AG04449 (cell line): ENCODE results near the gene PDPN.

Experiments
- CTCF ChIA-PET: fragments of 350-600 bp; formaldehyde crosslinking; extraction: SDS; loops from one replicate; lab custom pipeline; 2021; ENCODE audit warnings: antibody characterized with exemption; lab: Yijun Ruan, JAX
- POLR2A ChIA-PET: fragments of 400-600, 350-600 bp; formaldehyde crosslinking; extraction: SDS; loops from one replicate; lab custom pipeline; 2020; ENCODE audit warnings: antibody characterized with exemption, inconsistent platforms; lab: Yijun Ruan, JAX
- DNase-seq: peaks from one replicate; pipeline ENCODE4 v3.0.0-alpha.2; 2010; ENCODE audit warnings: low read depth, low spot score
- H3K4me3 ChIP-seq: 2 replicates; pipeline ENCODE4 v1.5.1; 2011; ENCODE audit warnings: low read depth, mild to moderate bottlenecking, control low read depth, low read length
- CTCF ChIP-seq: IDR thresholded peaks from one replicate; pipeline ENCODE4 v1.5.1; 2011; ENCODE audit warnings: mild to moderate bottlenecking, moderate library complexity, low read length, control low read depth, inconsistent platforms; ENCODE audit not compliant: insufficient read depth; ENCODE audit errors: missing control alignments

PDPN gene

DNA sequence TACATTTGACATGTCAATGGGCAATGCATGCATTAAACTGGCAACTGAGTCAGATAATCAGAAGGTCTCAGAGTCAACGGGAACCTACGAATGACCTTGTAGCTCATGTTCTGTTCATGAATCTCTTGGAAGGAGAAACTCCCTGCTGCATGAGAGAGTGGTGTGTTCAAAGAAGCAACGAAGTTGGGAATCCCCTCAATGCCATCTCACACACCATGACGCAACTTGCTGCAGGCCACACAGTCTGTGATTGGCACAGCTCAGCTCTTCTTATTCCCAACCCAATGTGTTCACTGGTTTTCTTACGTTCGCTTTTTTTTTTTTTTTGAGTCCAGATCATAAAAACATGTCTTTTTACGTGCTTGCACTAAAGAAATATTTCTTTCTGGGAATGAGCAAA is 62.9 kb downstream of the PDPN start:
- ChIA-PET CTCF (no interaction called here), POLR2A (no interaction called here)
- H3K4me3 ChIP-seq = no peak overlapping the region
- no peak for TF ChIP-seq CTCF
- no peak for DNase-seq

DNA sequence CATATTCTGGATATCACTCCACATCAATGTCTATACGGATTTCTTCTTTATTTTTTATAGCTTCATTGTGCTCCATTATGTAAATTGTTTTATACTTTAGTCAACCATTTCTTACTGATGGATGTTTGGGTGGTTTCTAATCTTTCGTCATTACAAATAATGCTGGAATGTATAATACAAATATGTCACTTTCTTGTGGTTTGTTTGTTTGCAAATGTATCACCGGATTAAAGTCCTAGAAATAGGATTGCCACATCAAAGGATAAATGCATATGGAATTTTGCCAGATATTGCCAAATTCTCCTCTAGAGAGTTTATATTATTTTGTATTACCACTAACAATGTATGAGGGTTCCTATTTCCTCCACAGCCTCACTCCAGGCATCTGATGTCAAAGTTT is 67.6 kb downstream of the PDPN start:
- no peak for TF ChIP-seq CTCF
- ChIA-PET CTCF (no interaction called here), POLR2A (no interaction called here)
- H3K4me3 ChIP-seq = no peak overlapping the region
- no peak for DNase-seq

DNA sequence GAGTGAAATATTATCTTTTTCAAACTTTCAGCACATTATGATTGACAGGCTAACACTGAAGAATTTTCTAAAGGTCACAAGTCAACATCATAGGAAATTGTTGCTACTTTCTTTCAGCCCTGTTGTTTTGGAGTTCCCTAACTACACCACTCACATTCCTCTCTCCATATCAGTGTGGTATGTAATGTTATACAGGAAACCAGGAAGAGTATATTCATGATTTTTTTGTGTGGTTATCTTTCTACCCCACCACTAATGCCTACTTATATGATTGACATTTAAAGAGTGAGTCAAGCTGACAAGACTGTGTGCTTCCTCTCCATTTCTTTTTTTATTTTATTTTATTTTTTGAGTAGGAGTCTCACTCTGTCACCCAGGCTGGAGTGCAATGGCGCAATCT is 68.6 kb downstream of the PDPN start:
- TF ChIP-seq CTCF = no peak
- H3K4me3 ChIP-seq = no peak overlapping the region
- no peak for DNase-seq
- POLR2A ChIA-PET = no interaction called here
- CTCF ChIA-PET = no interaction called here

GRCh38 chr1:13661539-13661938 is 77.9 kb downstream of the PDPN start:
- POLR2A ChIA-PET = no interaction called here
- TF ChIP-seq CTCF = no peak

DNA sequence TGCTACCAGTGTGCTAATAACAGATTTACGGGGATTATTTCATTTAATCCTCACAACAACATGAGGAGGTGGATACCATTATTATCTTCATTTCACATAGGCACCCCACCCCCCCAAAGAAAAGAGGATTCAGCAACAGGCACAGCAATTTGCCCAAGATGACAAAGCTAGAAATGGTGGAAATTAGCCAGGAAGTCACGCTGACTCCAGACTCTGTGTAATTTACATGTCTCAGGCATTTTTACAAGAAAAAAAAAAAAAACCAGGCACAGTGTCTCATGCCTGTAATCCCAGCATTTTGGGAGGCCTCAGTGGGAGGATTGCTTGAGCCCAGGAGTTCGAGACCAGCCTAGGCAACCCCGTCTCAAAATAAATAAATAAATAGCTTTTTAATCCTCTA is 78.9 kb downstream of the PDPN start:
- H3K4me3 ChIP-seq = no peak overlapping the region
- no peak for DNase-seq
- ChIA-PET POLR2A (no interaction called here), CTCF (interaction anchor here (1.4 to 4.6 kb wide), 2 partner anchors 64 to 162 kb away, joined by 6 to 31 read pairs; no protein-coding TSS in a partner anchor)
- TF ChIP-seq CTCF = no peak

More at GRCh38 chr1:13661539-13661938, 77.9 kb downstream of the PDPN start:
- no peak for DNase-seq
- CTCF ChIA-PET = no interaction called here
- no peak overlapping the region for H3K4me3 ChIP-seq

DNA sequence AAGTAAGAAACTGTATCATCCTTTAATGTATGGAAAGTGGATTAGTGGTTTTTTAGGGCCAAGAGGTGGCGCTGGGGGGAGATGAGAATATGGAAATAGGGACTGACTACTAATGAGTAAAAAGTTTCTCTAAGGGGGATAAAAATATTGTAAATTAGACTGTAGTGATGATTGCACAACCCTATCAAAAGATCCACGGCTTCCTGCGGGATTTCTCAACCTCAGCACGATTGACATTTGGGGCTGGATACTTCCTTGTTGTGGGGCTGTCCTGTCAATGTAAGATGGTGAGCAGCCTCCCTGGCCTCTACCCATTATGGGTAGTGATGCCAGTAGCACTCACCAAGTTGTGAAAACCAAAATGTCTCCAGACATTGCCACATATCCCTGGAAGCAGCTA is 80.3 kb downstream of the PDPN start:
- no peak for TF ChIP-seq CTCF
- ChIA-PET CTCF (interaction anchor here (0.9 to 4.6 kb wide), 12 partner anchors 10 to 299 kb away, joined by 3 to 31 read pairs (median 8); no protein-coding TSS in a partner anchor), POLR2A (no interaction called here)
- DNase-seq = no peak
- H3K4me3 ChIP-seq = no peak overlapping the region
